NCI-H1048 (cell line): ENCODE data around the gene RTN4RL1.

Experiments
- DNase-seq: peaks from one replicate; lab custom pipeline; 2025; lab: John Stamatoyannopoulos, UW

RTN4RL1 gene

GRCh38 chr17:1977583-1978395 is 47.3 kb downstream of the RTN4RL1 start:
- no peak for DNase-seq

GRCh38 chr17:1976683-1977064 is 48.5 kb downstream of the RTN4RL1 start:
- no peak for DNase-seq

GRCh38 chr17:1976000-1976682 is 49.0 kb downstream of the RTN4RL1 start:
- DNase-seq = no peak

GRCh38 chr17:1975573-1975972 is 49.6 kb downstream of the RTN4RL1 start:
- DNase-seq = no peak

- no peak for DNase-seq
These were observed 52.5 kb downstream of the RTN4RL1 start for GRCh38 chr17:1972487-1973160.

GRCh38 chr17:1970843-1971384 is 54.2 kb downstream of the RTN4RL1 start:
- no peak for DNase-seq

- no peak for DNase-seq
These were observed 55.4 kb downstream of the RTN4RL1 start for GRCh38 chr17:1969712-1970111.

GRCh38 chr17:1967213-1967612 is 57.9 kb downstream of the RTN4RL1 start:
- no peak for DNase-seq

GRCh38 chr17:1966274-1967086 is 58.7 kb downstream of the RTN4RL1 start:
- no peak for DNase-seq

- DNase-seq = no peak
These were observed 59.4 kb downstream of the RTN4RL1 start for GRCh38 chr17:1965556-1966273.

GRCh38 chr17:1963250-1963649 is 61.9 kb downstream of the RTN4RL1 start:
- DNase-seq = no peak

- no peak for DNase-seq
These were observed 63.9 kb downstream of the RTN4RL1 start for GRCh38 chr17:1961189-1961588.

GRCh38 chr17:1960545-1960912 is 64.6 kb downstream of the RTN4RL1 start:
- no peak for DNase-seq

- no peak for DNase-seq
These were observed 65.1 kb downstream of the RTN4RL1 start for GRCh38 chr17:1959871-1960544.

GRCh38 chr17:1958134-1958881 is 66.8 kb downstream of the RTN4RL1 start:
- no peak for DNase-seq

GRCh38 chr17:1957037-1957436 is 68.1 kb downstream of the RTN4RL1 start:
- DNase-seq = no peak

GRCh38 chr17:1956134-1956533 is 69.0 kb downstream of the RTN4RL1 start:
- DNase-seq = no peak

- DNase-seq = no peak
These were observed 71.3 kb downstream of the RTN4RL1 start for GRCh38 chr17:1953831-1954230.

- no peak for DNase-seq
These were observed 73.2 kb downstream of the RTN4RL1 start for GRCh38 chr17:1951920-1952319.

GRCh38 chr17:1949754-1950153 is 75.4 kb downstream of the RTN4RL1 start:
- DNase-seq = no peak
